Stomach (tissue), 9 donors: ENCODE measurements around the gene MRPL24. TPM values are rescaled to one million over a fixed set of nuclear protein-coding genes. Genes with fewer than 3 reads are reported as not detected.

Experiments
- DNase-seq, 2 donors: peaks; one replicate each; pipeline versions ENCODE4 v3.0.0 to v3.0.0-alpha.2; 2013 to 2019
- H3K27ac ChIP-seq, 5 donors: fragments of 200-600 bp in 4 of 5; sonication (generic) in 4 of 5; one replicate each; pipeline ENCODE4 v1.5.1; 2013 to 2019; ENCODE audit warnings: mild to moderate bottlenecking in 1 of 5, moderate library complexity in 1 of 5
- H3K27me3 ChIP-seq, 3 donors: fragments of 200-600 bp; sonication (generic); one replicate each; pipeline ENCODE4 v1.5.1; 2017 to 2019; ENCODE audit warnings: mixed run types in 1 of 3
- H3K36me3 ChIP-seq, 4 donors: fragments of 200-600 bp; sonication (generic); 1 replicate in 3 of 4; 2 replicates in 1 of 4; pipeline ENCODE4 v1.5.1; 2016 to 2019
- H3K4me1 ChIP-seq, 4 donors: fragments of 200-600 bp; sonication (generic); one replicate each; pipeline ENCODE4 v1.5.1; 2016 to 2019
- H3K4me3 ChIP-seq, 4 donors: fragments of 200-600 bp; sonication (generic) in 3 of 4; one replicate each; pipeline ENCODE4 v1.5.1; 2016 to 2019; ENCODE audit warnings: mild to moderate bottlenecking in 1 of 4
- H3K9me3 ChIP-seq, 4 donors: fragments of 200-600 bp; sonication (generic); one replicate each; pipeline ENCODE4 v1.5.1; 2016 to 2019
- EP300 ChIP-seq: sonication (generic); formaldehyde crosslinking; IDR thresholded peaks from one replicate; pipeline ENCODE4 v1.6.1; 2017; ENCODE audit warnings: antibody characterized with exemption
- POLR2A ChIP-seq, 4 donors: fragments of 450-650 bp; IDR thresholded peaks; one replicate each; pipeline ENCODE4 v1.6.1; 2016; ENCODE audit warnings: antibody characterized with exemption in 4 of 4, control low read depth in 2 of 4, mild to moderate bottlenecking in 1 of 4, moderate library complexity in 1 of 4
- POLR2AphosphoS5 ChIP-seq, 3 donors: sonication (generic); formaldehyde crosslinking; IDR thresholded peaks; one replicate each; pipeline ENCODE4 v1.6.1; 2016; ENCODE audit warnings: antibody characterized with exemption in 3 of 3
- WGBS, 5 donors: extraction: QIAGEN DNeasy Blood & Tissue Kit in 3 of 5; methylation state at CpG; one replicate each; pipeline versions ENCODE4 v1.1.5 to v1.1.7; 2013 to 2018; 5-methylcytosine and 5-hydroxymethylcytosine counted together
- intact Hi-C: fragments of 100-400 bp; cut with DNase I; formaldehyde crosslinking; loops from one replicate; pipeline ENCODE4 v1.15.1; 2023; ENCODE audit warnings: low total_unique reads
- polyA plus RNA-seq, 3 donors: library from polyadenylated mRNA; stranded (reverse); fragments of 200-250 nt; gene quantifications; one replicate each; pipeline ENCODE4 v1.2.3, GENCODE V29; 2013
- total RNA-seq, 5 donors: library from RNA; depleted of rRNA; stranded (reverse); fragments of >200 nt; gene quantifications; one replicate each; pipeline versions ENCODE4 v1.1.0 to v1.2.3, GENCODE V29; 2014 to 2016
- TF ChIP-seq, protein P1 (sequence below), 7 experiments: fragments of 450-650 bp in 4 of 7; fragments of 200-600 bp in 3 of 7; sonication (generic) in 3 of 7; IDR thresholded peaks; one replicate each; pipeline ENCODE4 v1.5.1; 2016 to 2019; ENCODE audit warnings: antibody characterized with exemption in 7 of 7, control low read depth in 2 of 7, mild to moderate bottlenecking in 1 of 7
- donor health status: healthy with polysubstance abuse.
- donor health status: Bipolar disorder and iron deficiency.
- donor health status: healthy.

MRPL24 gene
- total and polyA plus RNA-seq, 8 donors: 15.6 to 113 (median 48.8) TPM

DNA sequence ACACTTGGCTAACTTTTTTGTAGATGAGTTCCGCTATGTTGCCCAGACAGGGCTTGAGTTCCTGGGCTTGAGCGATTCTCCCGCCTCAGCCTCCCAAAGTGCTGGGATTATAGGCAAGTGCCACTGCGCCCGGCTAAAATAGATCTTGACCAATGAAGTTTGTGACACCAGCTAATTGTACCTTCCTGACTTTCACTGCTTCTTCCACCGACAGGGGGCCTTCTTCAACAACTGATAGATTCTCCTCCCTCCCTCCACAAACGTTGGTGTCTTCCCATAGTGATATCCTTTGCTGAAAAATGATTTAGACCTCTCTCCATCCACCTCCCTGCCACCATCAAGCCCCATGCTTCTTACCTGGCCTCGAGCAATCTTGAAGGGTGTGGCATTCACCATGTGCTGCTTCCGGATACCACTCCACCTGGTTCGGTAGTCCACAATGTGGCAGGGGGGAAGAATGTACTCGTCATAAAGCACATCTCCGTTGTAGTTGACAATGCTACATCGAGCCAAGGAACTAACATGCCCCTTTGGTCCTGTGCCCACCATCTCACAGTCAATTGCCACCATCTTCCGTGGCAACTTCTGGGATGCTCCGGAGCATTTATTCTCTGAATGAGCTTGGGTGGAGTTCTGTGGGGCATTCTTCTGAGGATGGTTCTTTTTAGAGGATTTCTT is 14.2 kb downstream of the MRPL24 start:
- WGBS, 5 donors: 36 to 45% (median 37%) methylated on average over 15 of the region's 15 CpGs
- no peaks in the 10 kb centered on the region for H3K27me3 ChIP-seq
- intact Hi-C loops: loop anchor here (5.0 kb wide), 1 partner anchor 34 kb away; no protein-coding TSS in a partner anchor
- H3K36me3 ChIP-seq: peaks cover 17 to 41% (median 36%) of the 10 kb centered on the region in 4 donors
- no peaks in the 10 kb centered on the region for H3K9me3 ChIP-seq
- TF ChIP-seq, protein P1, sequence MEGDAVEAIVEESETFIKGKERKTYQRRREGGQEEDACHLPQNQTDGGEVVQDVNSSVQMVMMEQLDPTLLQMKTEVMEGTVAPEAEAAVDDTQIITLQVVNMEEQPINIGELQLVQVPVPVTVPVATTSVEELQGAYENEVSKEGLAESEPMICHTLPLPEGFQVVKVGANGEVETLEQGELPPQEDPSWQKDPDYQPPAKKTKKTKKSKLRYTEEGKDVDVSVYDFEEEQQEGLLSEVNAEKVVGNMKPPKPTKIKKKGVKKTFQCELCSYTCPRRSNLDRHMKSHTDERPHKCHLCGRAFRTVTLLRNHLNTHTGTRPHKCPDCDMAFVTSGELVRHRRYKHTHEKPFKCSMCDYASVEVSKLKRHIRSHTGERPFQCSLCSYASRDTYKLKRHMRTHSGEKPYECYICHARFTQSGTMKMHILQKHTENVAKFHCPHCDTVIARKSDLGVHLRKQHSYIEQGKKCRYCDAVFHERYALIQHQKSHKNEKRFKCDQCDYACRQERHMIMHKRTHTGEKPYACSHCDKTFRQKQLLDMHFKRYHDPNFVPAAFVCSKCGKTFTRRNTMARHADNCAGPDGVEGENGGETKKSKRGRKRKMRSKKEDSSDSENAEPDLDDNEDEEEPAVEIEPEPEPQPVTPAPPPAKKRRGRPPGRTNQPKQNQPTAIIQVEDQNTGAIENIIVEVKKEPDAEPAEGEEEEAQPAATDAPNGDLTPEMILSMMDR (IDR thresholded peaks at IDR 0.05): peak in 3 of 7 experiments; percentile 20 to 39 (median 35)
- no peak for TF ChIP-seq POLR2A (IDR thresholded peaks at IDR 0.05)
- peaks cover 36 to 67% (median 60%) of the 10 kb centered on the region in 4 donors for H3K4me1 ChIP-seq
- peak; percentile 50 to 71 for DNase-seq
- H3K4me3 ChIP-seq: peak overlapping the region; percentile 21 to 94 (median 48)
- H3K27ac ChIP-seq: peak overlapping the region in 4 of 5 donors; percentile 24 to 99 (median 68)

DNA sequence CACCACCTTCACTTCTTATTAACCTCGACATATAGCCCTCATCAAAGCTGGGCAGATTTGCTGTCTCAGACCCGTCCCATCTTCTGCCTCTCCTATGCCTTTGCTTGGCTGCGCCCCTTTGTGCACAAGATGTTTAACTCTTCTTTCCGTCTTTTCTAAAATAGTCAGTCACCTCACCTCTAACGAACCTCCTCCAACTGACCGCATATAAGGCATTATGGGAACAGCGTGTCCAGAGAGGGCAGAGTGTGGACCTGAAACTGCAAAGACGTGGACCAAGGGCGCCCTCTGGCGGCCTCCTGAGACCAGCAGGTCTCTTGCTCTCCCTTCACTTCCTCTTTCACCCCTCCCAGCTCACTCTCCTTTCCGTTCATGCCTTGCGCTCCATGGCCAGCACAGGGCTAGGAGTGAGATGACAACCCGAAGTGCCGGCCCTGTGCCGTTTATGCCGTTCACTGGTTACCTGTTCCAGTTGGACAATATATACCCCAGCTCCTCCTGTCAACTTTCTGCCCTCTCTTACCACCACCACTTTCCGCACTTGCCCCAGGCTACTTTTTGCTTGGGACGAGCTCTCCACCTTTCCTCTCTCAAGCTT is 15.1 kb downstream of the MRPL24 start:
- Histone ChIP-seq H3K27me3 (no peaks in the 10 kb centered on the region), H3K4me3 (peak overlapping the region; percentile 21 to 94 (median 48)), H3K27ac (peak overlapping the region; percentile 24 to 99 (median 36)), H3K36me3 (peaks cover 22 to 47% (median 44%) of the 10 kb centered on the region in 4 donors), H3K9me3 (no peaks in the 10 kb centered on the region), H3K4me1 (peaks cover 36 to 66% (median 58%) of the 10 kb centered on the region in 4 donors)
- no peak for TF ChIP-seq POLR2A (IDR thresholded peaks at IDR 0.05)
- TF ChIP-seq, protein P1 (IDR thresholded peaks at IDR 0.05): peak in 6 of 7 experiments; percentile 60 to 97 (median 93)
- TF ChIP-seq POLR2AphosphoS5 (IDR thresholded peaks at IDR 0.05): peak in 1 of 3 donors; percentile 84
- no peak for TF ChIP-seq EP300
- WGBS, 5 donors: 10 to 12% (median 10%) methylated on average over 18 of the region's 18 CpGs
- intact Hi-C loops: loop anchor here (5.0 kb wide), 1 partner anchor 33 kb away; no protein-coding TSS in a partner anchor
- DNase-seq: peak; percentile 93 to 96

DNA sequence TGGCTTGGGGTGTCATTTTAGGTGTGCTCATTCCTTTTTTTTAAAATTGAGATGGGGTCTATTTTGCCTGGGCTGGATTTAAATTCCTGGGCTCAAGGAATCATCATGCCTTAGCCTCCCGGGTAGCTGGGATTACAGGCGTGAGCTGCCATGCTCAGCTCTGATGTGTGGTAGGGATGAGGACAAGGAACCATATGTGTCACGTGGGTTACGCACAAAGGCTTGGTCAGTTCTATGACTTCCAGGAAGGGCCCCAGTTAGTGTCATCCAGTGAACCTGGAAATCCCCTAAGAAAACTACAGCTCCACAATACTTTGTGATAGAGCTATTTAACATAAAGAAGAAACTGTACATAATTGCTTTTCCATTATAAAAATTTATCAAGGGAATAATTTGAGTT is 19.4 kb downstream of the MRPL24 start:
- Histone ChIP-seq H3K9me3 (no peaks in the 10 kb centered on the region), H3K4me3 (no peak overlapping the region), H3K4me1 (peaks cover 17 to 33% (median 26%) of the 10 kb centered on the region in 4 donors), H3K27me3 (no peaks in the 10 kb centered on the region), H3K27ac (no peak overlapping the region), H3K36me3 (peaks cover 26 to 70% (median 63%) of the 10 kb centered on the region in 4 donors)
- intact Hi-C loops: no loop called here
- 81 to 92% (median 89%) methylated on average over 4 of the region's 4 CpGs for WGBS, 5 donors
- TF ChIP-seq, protein P1 (IDR thresholded peaks at IDR 0.05): no peak
- TF ChIP-seq POLR2AphosphoS5 (IDR thresholded peaks at IDR 0.05) (no peak), EP300 (no peak), POLR2A (IDR thresholded peaks at IDR 0.05) (no peak)
- no peak for DNase-seq

DNA sequence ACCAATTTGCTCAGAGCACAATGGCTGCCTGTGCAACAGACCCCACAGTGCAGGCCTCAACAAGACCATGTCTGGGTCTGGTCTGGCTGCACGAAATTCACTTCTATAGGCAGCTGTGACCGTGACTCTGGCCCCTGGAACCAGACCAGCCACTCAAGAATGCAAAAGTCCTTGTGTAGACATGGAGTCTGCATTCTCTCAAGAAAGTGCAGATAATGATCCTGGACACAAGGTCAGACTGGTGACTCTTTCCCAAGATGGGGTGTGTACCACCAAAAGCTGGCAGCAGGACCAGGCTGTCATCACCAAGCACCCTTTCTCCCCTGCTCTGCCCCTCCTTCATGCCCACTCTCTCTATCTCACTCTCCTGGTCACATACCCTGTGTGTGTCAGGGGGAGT is 19.8 kb downstream of the MRPL24 start:
- DNase-seq: no peak
- Histone ChIP-seq H3K27me3 (no peaks in the 10 kb centered on the region), H3K4me1 (peaks cover 13 to 29% (median 22%) of the 10 kb centered on the region in 4 donors), H3K9me3 (no peaks in the 10 kb centered on the region), H3K36me3 (peaks cover 26 to 70% (median 63%) of the 10 kb centered on the region in 4 donors), H3K4me3 (no peak overlapping the region), H3K27ac (no peak overlapping the region)
- TF ChIP-seq POLR2A (IDR thresholded peaks at IDR 0.05) (no peak), POLR2AphosphoS5 (IDR thresholded peaks at IDR 0.05) (no peak), EP300 (no peak)
- TF ChIP-seq, protein P1 (IDR thresholded peaks at IDR 0.05): no peak
- intact Hi-C loops: no loop called here
- WGBS, 5 donors: 74 to 91% (median 80%) methylated on average over 2 of the region's 2 CpGs
